Hematopoietic multipotent progenitor cell treated with erythropoietin and hydrocortisone succinate and interleukin-3 and kit ligand, for 17 days (in vitro differentiated cells): ENCODE measurements around the gene FRMD4A.
"Not testable (repeated sequence)": the region's sequence is repeated elsewhere in the genome, so short reads cannot be mapped to it uniquely, and the experiment has no call there.

Experiments used
- DNase-seq: peaks from one replicate; pipeline ENCODE4 v3.0.0-alpha.2; 2015; ENCODE audit warnings: low spot score

Gene FRMD4A

DNA sequence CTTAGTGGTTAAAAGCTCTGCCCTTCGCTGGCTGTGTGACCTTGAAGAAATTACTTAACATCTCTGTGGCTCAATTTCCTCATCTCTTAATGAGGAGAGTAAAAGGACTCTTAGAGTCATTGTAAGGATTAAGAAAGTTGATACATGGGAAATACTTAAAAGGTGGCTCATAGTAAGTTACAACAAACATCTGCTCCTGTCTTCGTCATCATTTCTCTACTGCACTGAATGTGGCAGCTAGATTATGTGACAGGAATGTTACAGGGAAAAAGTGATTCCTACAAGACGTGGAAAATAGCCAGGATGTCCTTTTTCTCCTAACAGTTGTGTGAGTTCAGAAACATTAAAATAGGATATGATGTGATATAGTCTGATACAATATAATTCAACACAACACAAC lies 184.7 kb downstream of the FRMD4A start:
- DNase-seq: no peak

DNA sequence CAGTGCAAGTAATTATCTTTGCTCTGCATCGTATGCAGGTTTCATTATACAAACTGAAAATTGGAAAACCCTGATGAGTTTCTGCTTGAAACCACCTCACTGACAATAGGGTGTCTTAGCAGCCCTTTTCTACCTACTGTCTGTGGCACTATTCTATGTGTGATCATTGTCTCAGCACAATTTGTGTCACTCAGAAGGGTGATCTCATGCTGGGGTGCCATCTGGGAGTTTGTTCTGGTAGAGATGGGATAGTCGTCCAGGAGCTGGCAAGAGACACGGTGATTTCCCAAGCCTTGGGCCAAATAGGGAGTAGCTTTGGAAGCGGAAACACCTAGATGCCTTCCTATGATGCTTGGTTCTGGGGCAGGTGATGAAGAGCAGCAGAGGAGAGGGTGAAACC lies 186.3 kb downstream of the FRMD4A start:
- DNase-seq: no peak

DNA sequence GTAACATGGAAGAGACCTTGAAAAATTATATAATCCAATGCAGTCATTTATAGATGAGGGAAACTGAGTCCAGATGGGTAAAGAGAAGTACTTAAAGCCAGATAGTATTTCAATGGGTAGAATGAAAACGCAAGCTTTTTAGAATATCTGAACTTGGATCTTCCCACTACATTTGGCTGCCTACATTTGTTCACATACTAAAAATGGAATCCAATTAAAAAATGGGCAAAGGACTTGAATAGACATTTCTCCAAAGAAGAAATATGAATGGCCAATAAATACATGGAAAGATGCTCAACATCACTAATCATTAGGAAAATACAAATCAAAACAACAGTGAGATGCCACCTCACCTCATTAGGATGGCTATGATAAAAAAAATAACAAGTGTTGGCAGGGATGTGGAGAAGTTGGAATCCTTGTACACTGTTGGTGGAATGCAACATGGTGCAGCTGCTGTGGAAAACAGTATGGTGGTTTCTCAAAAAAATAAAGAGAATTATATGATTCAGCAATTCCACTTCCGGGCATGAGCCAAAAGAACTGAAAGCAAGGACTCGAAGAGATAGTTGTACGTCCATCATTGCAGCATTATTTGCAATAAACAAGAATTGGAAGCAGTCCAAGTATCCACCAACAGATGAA lies 188.0 kb downstream of the FRMD4A start:
- no peak for DNase-seq

DNA sequence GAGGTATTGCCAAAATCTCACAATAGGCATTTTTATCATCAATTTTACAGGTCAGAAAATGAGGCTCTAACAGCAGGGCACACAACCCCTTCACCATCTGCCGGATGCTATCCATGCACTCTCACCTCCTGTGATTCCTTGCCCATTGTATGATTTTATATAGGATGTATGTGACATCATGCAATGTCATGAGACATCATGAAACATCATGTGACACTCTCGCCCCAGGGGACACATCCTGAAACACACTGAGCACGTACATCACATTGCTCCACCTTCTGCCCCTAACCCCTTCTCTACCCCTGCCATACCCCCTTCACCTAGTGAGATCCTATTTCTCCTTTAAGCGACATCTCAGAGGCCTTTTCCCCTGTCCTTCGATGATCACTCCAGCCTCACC lies 189.4 kb downstream of the FRMD4A start:
- DNase-seq: no peak

DNA sequence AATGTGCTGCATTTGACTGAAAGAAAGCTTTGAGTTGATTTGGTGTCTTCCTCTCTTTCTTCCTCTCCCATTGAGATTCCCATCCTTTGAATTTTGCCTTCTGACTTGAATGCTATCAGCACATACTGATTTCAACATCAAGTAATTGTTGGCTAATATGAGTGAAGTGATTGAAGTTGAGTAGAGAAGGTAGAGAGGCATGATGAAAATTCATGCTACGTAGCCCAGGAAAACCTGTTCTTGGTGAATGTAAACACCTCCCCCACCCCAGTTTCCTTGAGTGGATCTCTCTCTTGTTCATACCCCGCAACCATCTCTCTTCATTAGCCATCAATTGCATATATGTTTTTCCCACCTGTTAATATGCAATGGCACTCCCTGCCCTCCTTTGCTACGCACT lies 193.3 kb downstream of the FRMD4A start:
- DNase-seq: no peak

DNA sequence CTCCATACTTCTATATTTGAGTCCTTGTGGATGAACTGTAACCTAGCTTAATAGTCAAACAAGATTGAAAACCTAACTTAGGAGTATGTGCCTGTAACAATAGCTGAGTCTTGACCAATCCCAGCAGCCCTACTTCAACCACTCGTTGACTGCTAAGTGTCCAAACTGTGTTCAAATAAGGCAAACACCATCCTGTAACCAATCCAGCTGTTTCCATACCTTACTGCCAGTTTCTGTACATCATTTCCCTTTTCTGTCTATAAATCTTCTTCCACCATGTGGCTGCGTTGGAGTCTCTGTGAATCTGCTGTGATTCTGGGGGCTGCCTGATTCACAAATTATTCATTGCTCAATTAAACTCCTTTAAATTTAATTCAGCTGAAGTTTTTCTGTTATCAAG lies 195.5 kb downstream of the FRMD4A start:
- DNase-seq: not testable (repeated sequence)

DNA sequence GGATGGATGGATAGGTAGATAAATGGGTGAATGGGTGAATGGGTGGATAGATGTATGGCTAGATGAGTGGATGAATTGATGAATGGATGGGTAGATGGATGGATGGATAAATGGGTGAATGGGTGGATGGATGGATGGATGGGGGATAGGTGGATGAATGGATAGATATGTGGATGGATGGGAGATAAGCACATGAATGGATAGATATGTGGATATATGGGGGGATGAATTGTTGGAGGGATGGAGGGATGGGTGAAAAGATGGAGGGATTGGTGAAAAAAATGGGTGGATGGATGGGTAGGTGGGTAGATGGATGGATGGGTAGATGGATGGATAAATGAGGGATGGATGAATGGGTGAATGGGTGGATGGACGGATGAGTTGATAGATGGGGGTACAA lies 196.4 kb downstream of the FRMD4A start:
- DNase-seq: no peak

DNA sequence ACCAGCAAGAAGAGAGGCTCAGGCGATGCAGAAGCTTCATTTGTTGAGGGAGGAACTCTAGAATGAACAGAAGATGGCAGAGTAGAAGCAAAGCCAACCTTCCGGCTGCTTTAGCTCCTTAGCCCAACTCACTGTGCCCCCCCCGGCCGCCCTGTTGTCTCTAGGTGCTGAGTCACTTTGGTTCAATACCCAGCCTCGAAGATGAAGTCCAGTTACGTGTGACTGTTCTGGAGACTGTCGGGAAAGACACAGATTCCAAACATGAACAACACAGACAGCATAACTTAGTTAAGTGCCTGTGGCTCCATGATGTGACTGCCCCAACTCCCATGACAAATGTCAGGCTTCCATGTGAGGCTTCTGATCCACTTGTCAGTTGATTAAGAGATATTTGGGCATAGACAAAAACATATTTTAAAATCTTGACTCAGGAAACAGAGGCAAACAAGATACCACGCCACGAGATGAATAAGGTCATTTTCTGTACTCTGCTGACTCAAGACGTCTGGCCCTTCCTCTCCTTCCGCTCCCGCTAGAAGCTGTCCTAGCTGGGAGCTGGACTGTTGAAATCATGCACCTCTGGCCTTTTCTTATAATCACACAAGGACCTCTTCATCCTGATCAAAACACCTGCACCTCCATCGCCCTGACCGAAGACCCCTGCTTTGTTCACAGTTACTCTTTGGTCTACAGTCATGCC lies 199.3 kb downstream of the FRMD4A start:
- DNase-seq: no peak

DNA sequence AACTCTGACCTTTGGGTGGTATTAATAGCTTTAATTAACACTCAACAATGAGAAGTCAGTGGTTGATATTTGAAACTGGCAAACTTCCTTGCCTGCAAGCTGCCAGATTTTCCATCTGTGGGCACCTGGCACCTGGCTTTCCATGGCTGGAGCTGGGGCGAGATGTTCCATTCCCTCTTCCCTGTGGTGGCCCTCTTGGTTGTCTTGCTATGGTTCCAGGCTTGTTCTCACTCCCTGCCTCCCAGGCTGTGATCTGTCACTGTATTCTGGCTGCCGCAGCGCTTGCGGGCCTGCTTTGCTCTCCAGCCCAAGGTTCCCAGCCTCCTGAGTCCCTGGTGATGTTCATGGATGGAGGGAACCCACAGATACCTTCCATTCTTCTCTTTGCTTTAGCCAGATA lies 201.0 kb downstream of the FRMD4A start:
- DNase-seq: no peak

DNA sequence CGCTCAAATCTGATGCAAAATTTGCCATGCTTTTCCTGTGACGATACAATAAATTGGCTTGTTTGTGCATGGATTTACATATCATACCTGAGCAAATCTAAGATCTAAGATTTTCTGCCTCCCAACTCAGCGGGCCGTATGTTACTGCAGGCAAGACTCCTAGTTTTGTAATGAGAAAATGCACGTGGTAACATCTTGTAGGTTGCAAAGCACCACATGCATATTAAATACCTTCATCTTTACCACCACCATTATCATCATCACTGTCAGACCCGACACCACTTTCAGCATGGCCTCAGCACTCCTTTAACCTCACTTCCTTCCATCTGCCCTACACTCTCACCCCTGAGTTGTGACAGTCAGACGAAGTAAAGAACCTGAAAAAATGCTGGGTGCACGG lies 202.2 kb downstream of the FRMD4A start:
- DNase-seq: no peak

DNA sequence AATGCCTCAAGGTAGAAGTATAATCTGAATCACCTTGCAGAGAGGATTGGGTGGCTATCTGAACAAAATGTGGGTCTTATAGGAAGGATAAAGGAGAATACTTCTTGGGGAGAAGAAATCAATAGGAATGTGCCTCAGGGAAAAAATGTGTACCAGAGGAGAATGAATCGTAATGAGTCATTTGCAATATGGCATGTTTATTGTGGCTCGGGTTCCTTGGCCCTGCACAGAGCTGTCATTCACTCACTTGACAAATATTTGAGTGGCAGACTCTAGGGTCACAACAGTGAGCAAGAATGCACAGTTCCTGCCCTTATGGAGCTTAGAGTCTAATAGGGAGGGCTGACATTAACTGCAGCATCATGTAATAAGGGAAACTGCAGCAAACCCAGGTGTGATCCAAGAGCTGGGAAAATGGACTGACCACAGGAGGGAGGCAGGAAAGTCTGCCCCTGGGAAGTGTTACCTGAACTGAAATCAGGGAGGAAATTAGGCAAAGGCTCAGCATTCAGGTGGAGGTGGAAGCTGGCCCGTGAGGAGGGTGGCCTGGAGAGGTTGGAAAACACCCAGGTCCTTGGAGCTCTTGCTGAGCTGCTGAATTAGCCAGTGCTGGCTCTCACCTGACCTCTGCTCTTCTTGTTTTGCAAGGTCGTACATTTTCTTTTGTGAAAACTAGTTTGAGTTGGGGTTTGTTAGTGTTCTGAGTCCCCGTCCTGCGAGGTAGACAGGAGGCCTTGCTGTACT lies 203.9 kb downstream of the FRMD4A start:
- no peak for DNase-seq

DNA sequence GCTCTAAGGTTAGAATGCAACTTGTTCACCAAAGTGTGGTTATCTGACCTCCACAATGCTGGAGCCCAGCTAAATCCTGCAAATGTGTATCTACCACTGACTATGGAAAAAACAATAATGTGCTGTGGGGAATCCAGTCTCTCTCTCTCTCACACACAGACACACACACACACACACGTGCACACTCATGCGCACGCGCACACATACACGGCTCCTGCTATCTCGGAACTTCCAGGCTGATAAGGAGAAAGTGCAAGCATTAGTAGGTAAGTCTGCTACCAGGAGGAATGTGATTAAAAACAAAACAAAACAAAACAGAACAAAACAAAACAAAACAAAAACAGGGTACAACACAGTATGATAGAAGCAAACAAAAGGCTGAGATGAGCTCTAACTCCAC lies 205.2 kb downstream of the FRMD4A start:
- no peak for DNase-seq

DNA sequence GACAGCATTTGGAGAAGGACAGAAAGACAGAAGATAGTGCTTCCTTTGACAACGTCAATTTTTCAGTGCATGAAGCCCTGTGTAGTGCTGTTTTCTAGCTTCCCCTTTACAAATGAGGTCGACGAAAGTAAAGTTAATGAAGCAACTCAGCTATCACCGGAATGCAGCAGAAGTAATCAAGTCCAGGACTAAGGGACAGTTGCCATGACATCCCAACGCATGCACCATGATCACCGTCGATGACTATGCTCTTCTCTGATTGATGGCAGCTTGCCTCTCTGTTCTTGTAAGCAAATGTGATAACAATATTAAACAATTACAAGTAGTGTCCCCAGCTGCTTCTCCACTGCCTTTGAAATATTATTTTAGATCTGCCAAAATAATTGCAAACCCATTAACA lies 205.8 kb downstream of the FRMD4A start:
- no peak for DNase-seq

DNA sequence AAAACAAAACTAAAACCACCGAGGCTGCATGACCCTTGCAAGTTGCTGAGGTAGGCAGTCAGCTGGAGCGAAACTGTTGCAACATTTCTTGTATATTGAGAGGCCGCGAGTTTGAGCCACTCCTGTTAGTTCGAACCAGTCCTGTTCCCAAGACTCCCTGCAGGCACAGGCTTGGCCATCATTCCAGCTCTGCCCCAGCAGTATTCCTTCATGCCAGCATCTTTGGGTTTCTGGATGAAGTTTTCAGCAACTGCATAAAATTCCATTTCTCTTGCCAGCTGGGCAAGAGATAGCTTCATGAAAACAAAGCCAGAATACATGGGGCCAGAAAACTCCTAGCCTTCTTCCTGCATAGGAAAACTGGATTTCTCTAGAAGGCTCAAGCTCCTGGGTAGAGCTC lies 207.6 kb downstream of the FRMD4A start:
- no peak for DNase-seq

DNA sequence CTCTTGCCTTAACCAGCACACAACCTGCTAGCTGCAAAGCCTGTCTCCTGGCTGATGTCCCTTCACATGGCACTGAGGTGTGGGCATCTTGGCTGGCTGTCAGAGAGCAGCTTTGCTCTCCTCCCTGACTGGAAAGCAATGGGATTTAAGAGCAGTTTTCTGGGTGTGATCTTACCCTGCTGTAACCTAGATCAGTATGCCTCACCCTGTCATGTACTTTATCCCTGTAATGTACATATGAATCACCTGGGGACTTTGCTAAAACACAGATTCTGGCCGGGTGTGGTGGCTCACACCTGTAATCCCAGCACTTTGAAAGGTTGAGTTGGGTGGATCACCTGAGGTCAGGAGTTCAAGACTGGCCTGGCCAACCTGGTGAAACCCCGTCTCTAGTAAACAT lies 209.9 kb downstream of the FRMD4A start:
- no peak for DNase-seq

DNA sequence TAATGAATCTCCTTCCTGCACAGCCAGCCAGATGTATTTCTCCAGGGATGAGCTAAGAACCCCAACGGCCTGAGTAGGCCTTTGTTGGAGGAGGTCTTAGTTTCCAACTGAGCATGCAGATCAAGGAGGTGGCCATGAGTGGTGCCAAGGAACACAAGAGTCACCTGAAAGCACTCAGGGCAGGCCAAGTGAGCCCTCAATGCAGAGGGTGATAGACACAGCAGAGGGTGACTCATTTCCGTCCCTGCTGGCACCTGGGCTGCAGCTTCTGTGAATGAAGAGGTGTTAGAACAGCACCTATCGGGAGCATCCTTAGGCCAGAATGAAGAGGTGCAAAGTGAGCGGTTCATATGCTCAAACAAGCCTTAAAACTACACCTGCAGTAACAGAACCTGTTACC lies 211.8 kb downstream of the FRMD4A start:
- DNase-seq: no peak

DNA sequence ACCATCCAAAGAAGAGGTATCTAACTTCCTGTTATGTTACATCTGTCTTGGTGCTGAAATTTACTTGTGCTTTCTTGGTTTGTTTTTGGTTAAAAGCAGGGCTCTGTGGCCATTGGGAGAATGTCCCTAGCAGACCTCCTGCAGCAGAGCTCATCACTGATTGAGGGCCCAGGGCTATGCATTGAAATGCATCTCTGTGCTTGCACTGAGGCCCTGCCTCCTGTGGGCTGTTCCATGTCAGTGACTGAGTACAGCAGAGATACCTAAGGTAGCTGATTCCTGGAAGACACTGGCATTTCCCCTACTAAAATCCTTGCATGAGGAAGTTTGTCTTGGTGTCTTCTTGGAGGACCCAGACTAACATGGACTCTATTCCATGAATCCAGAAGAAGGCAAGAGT lies 213.9 kb downstream of the FRMD4A start:
- no peak for DNase-seq

DNA sequence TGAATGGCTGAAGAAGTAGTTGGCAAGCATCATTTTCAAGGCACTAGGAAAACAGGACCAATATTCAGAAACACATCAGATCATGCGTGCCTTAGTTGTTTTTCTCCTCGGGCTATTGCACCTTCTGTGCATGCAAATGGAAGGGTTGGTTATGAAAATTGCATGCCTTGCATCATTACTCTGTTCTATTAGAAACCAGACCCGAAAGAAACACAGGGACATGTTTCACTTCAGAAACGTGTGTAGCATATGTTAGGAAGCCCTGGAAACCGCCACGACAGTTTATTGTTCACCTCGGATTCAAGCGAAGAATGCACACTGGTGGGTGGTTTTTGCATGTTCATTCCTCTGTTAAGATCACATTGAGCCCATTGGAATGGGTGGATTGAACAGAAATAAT lies 214.7 kb downstream of the FRMD4A start:
- DNase-seq: no peak

DNA sequence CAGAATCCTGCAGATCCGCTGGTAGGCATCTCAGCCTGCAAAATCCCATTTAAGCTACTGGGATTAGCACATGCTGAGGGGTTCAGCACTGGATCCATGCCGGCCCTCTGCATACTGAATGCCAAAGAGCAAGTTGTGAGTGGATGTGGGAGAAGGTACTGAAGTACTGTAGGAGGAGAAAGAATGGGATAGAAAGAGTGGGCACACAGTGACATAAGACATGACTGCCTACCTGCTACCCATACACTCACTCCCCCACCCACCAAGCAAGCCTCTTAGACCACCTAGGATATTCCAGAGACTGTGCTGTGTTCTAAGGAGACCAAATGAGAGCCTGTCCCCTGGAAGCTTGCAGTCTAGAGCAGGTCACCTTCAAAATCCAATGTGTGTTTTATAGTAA lies 215.9 kb downstream of the FRMD4A start:
- DNase-seq: no peak

DNA sequence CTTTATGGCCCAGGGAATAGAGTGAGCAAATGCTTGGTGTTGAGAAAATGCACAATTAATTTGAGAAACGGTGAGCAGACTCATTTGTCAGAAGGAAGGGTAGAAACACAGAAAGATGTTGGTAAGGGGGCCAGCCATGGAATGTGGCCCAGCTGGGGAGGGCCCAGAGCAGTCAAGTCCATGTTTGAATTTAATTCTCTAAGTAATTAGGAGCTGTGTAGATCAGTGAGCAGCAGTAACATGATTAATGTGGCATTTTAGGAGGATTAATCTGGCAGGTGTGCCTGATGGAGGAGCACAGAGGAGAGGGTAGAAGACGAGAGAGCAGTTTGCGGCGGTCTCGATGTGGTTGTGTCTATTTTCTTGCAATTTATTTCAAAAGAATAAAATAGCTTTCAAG lies 218.7 kb downstream of the FRMD4A start:
- DNase-seq: no peak

DNA sequence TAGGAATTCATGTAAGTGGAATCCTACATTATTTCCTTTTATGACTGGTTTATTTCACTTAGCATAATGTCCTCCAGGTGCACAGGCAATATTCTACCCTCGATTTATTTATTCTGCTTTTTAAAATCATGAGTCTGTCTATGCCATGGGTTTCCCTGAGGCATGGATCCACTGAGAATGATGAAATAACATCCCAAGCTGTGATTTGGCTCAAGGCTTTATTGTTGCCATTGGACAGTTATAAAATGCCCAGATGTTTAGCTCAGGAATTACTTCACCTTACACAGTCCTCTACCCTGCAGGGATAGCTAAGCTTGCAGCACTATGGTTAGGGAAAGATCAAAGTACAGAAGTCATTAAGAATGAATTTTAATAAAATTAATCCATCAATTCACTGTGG lies 219.5 kb downstream of the FRMD4A start:
- no peak for DNase-seq

DNA sequence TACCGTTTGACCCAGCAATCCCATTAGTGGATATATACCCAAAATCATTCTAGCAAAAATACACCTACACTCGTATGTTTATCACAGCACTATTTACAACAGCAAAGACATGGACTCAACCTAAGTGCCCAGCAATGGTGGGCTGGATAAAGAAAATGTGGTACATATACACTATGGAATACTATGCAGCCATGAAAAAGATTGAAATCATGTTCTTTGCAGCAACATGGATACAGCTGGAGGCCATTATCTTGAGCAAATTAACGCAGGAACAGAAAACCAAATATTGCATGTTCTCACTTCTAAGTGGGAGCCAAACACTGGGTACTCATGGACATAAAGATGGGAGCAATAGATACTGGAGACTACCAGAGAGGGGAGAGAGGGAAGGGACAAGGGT lies 223.9 kb downstream of the FRMD4A start:
- DNase-seq: no peak

DNA sequence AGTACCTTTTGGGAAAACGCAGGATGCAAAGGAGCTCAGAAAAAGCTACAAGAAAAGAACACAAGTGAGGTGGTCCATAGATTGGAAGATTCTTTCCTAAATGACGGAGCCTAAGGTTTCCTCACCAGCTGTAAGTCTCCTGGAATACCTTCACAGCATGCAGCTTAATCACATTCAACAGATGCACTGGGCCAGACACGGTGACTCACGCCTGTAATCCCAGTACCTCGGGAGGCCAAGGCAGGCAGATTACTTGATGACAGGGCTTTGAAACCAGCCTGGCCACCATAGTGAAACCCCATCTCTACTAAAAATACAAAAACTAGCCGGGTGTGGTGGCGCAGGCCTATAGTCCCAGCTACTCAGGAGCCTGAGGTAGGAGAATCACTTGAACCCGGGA lies 228.7 kb downstream of the FRMD4A start:
- no peak for DNase-seq

DNA sequence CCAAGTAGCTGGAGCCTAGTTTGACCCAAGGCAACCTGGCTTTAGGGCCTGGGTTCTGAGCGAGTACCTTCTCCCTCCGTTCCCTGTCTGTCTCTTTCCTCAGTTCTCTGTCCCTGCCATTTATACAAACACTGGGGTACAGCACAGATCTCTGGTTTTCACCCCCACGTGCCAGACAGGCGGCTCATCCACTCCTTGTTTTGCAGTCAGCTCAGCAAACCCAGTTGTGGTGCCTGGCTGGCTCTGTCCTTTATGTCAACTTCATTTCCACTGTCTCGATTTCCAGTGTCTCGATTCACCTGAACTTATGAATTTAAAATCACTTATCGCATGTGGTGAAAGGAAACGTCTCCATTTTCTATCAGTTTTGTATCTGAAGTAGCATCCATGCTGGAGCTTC lies 230.8 kb downstream of the FRMD4A start:
- DNase-seq: no peak
